GM18505 (cell line): ENCODE measurements around the gene SLFN14.
"Not testable (repeated sequence)": the region's sequence is repeated elsewhere in the genome, so short reads cannot be mapped to it uniquely, and the experiment has no call there.

Experiments
- ATAC-seq: cut with Tn5 transposase; IDR thresholded peaks from one replicate; pipeline ENCODE4 v1.9.1; 2021; ENCODE audit not compliant: unreplicated experiment
- POLR2A ChIP-seq: IDR thresholded peaks from 4 replicates; pipeline ENCODE4 v1.6.1; 2011; ENCODE audit warnings: borderline replicate concordance; ENCODE audit not compliant: insufficient read depth, insufficient read length; ENCODE audit errors: extremely low read depth

Gene SLFN14

GRCh38 chr17:35578929-35579432 is 18.4 kb upstream of the SLFN14 start:
- no peak for ATAC-seq
- TF ChIP-seq POLR2A: no peak

GRCh38 chr17:35578197-35578928 is 17.7 kb upstream of the SLFN14 start, which contains the start of gene PEX12:
Gene PEX12 (minus strand): TSS chr17:35578571. CDS start chr17:35578021, 550 bp downstream.
- peak; percentile 82 for ATAC-seq

GRCh38 chr17:35577830-35578196 is 17.2 kb upstream of the SLFN14 start:
- no peak for TF ChIP-seq POLR2A
- ATAC-seq: no peak

More at GRCh38 chr17:35578197-35578928, 17.7 kb upstream of the SLFN14 start, which contains the start of gene PEX12:
- TF ChIP-seq POLR2A: peak; percentile 92

- no peak for TF ChIP-seq POLR2A
- ATAC-seq: no peak
Observed at GRCh38 chr17:35575759-35576158, 15.1 kb upstream of the SLFN14 start.

GRCh38 chr17:35569405-35569804 is 8.8 kb upstream of the SLFN14 start:
- no peak for ATAC-seq
- no peak for TF ChIP-seq POLR2A

- no peak for TF ChIP-seq POLR2A
- no peak for ATAC-seq
Observed at GRCh38 chr17:35568561-35568960, 7.9 kb upstream of the SLFN14 start.

GRCh38 chr17:35566968-35567367 is 6.3 kb upstream of the SLFN14 start:
- TF ChIP-seq POLR2A: no peak
- no peak for ATAC-seq

GRCh38 chr17:35563181-35563580 is 2.6 kb upstream of the SLFN14 start:
- not testable (repeated sequence) for ATAC-seq

- ATAC-seq: no peak
- no peak for TF ChIP-seq POLR2A
Observed at GRCh38 chr17:35559495-35560210, 966 bp downstream of the SLFN14 start.

- TF ChIP-seq POLR2A: no peak
- ATAC-seq: no peak
Observed at GRCh38 chr17:35557353-35557752, 3.3 kb downstream of the SLFN14 start.

- no peak for ATAC-seq
Observed at GRCh38 chr17:35555691-35556090, 4.9 kb downstream of the SLFN14 start.

GRCh38 chr17:35554668-35555067 is 6.0 kb downstream of the SLFN14 start:
- no peak for ATAC-seq
- TF ChIP-seq POLR2A: no peak

More at GRCh38 chr17:35555691-35556090, 4.9 kb downstream of the SLFN14 start:
- no peak for TF ChIP-seq POLR2A

- no peak for ATAC-seq
Observed at GRCh38 chr17:35553310-35553709, 7.3 kb downstream of the SLFN14 start.

GRCh38 chr17:35548978-35549377 is 11.6 kb downstream of the SLFN14 start:
- ATAC-seq: no peak
- no peak for TF ChIP-seq POLR2A

More at GRCh38 chr17:35553310-35553709, 7.3 kb downstream of the SLFN14 start:
- no peak for TF ChIP-seq POLR2A

GRCh38 chr17:35548208-35548810 is 12.3 kb downstream of the SLFN14 start:
- no peak for ATAC-seq
- TF ChIP-seq POLR2A: no peak
